HG02938 (cell line): ENCODE results near the gene ANXA3.
"Not testable (repeated sequence)": the region's sequence is repeated elsewhere in the genome, so short reads cannot be mapped to it uniquely, and the experiment has no call there.

Experiments
- ATAC-seq: cut with Tn5 transposase; IDR thresholded peaks from one replicate; pipeline ENCODE4 v1.9.1; 2021; ENCODE audit warnings: mild to moderate bottlenecking, moderate library complexity; ENCODE audit not compliant: unreplicated experiment

ANXA3 gene

GRCh38 chr4:78569306-78569821 is 17.8 kb downstream of the ANXA3 start:
- ATAC-seq = no peak

GRCh38 chr4:78570117-78570516 is 18.5 kb downstream of the ANXA3 start:
- ATAC-seq = no peak

- no peak for ATAC-seq
Observed at GRCh38 chr4:78571804-78572203, 20.2 kb downstream of the ANXA3 start.

GRCh38 chr4:78578674-78579425 is 27.3 kb downstream of the ANXA3 start:
- no peak for ATAC-seq

GRCh38 chr4:78581618-78582017 is 30.0 kb downstream of the ANXA3 start:
- no peak for ATAC-seq

- ATAC-seq = no peak
Observed at GRCh38 chr4:78584863-78585547, 33.4 kb downstream of the ANXA3 start.

GRCh38 chr4:78585633-78586032 is 34.1 kb downstream of the ANXA3 start:
- ATAC-seq = no peak

GRCh38 chr4:78588894-78589545 is 37.5 kb downstream of the ANXA3 start:
- ATAC-seq = no peak

- no peak for ATAC-seq
Observed at GRCh38 chr4:78591404-78591803, 39.8 kb downstream of the ANXA3 start.

GRCh38 chr4:78592088-78592783 is 40.7 kb downstream of the ANXA3 start:
- ATAC-seq = peak; percentile 40

- no peak for ATAC-seq
Observed at GRCh38 chr4:78596111-78596742, 44.7 kb downstream of the ANXA3 start.

- not testable (repeated sequence) for ATAC-seq
Observed at GRCh38 chr4:78598431-78598830, 46.9 kb downstream of the ANXA3 start.

- ATAC-seq = no peak
Observed at GRCh38 chr4:78599147-78599546, 47.6 kb downstream of the ANXA3 start.

GRCh38 chr4:78599931-78600375 is 48.4 kb downstream of the ANXA3 start:
- no peak for ATAC-seq

GRCh38 chr4:78601013-78601412 is 49.4 kb downstream of the ANXA3 start:
- ATAC-seq = peak; percentile 65

- ATAC-seq = no peak
Observed at GRCh38 chr4:78602334-78602733, 50.8 kb downstream of the ANXA3 start.

GRCh38 chr4:78603384-78603783 is 51.8 kb downstream of the ANXA3 start:
- no peak for ATAC-seq

- no peak for ATAC-seq
Observed at GRCh38 chr4:78604988-78605387, 53.4 kb downstream of the ANXA3 start.

- no peak for ATAC-seq
Observed at GRCh38 chr4:78606035-78606434, 54.5 kb downstream of the ANXA3 start.

- no peak for ATAC-seq
Observed at GRCh38 chr4:78606530-78607095, 55.0 kb downstream of the ANXA3 start.
